GM23338 (cell line): ENCODE results near the gene PDRG1. TPM values are rescaled to one million over a fixed set of nuclear protein-coding genes. Genes with fewer than 3 reads are reported as not detected.

Source experiments
- ATAC-seq: fragments of 200-7000 bp; cut with Tn5 transposase; 3 replicates; pipeline ENCODE4 v1.9.1; 2020
- DNase-seq: peaks from one replicate; pipeline ENCODE4 v3.0.0-alpha.2; 2015; ENCODE audit warnings: low spot score
- H2AFZ ChIP-seq: fragments of 200-600 bp; sonication (generic); 2 replicates; pipeline ENCODE4 v1.8.0; 2016; ENCODE audit warnings: antibody characterized with exemption, mild to moderate bottlenecking, moderate library complexity
- H3F3A ChIP-seq: fragments of 200-600 bp; sonication (generic); replicated peaks from 2 replicates; pipeline ENCODE4 v1.8.0; 2017; ENCODE audit warnings: antibody characterized with exemption, mixed run types, low read depth
- H3K27ac ChIP-seq: fragments of 200-600 bp; sonication (generic); 2 replicates; pipeline ENCODE4 v1.6.1; 2016; ENCODE audit warnings: low read depth
- H3K27me3 ChIP-seq: fragments of 200-600 bp; sonication (generic); 2 replicates; pipeline ENCODE4 v1.8.0; 2016; ENCODE audit warnings: mild to moderate bottlenecking, mixed run types, moderate library complexity; ENCODE audit not compliant: insufficient read depth
- H3K36me3 ChIP-seq: fragments of 200-600 bp; sonication (generic); 2 replicates; pipeline ENCODE4 v1.8.0; 2016; ENCODE audit warnings: mild to moderate bottlenecking; ENCODE audit not compliant: insufficient read depth
- H3K4me1 ChIP-seq: fragments of 200-600 bp; sonication (generic); 2 replicates; pipeline ENCODE4 v1.8.0; 2016; ENCODE audit warnings: mild to moderate bottlenecking, moderate library complexity; ENCODE audit not compliant: insufficient read depth
- H3K4me2 ChIP-seq: fragments of 200-600 bp; sonication (generic); 2 replicates; pipeline ENCODE4 v1.7.1; 2017; ENCODE audit warnings: mixed run types
- H3K4me3 ChIP-seq: fragments of 200-600 bp; sonication (generic); 2 replicates; pipeline ENCODE4 v1.6.1; 2016; ENCODE audit warnings: mixed run types
- H3K79me2 ChIP-seq: fragments of 200-600 bp; sonication (generic); replicated peaks from 2 replicates; pipeline ENCODE4 v1.8.0; 2017; ENCODE audit warnings: mild to moderate bottlenecking; ENCODE audit not compliant: insufficient read depth
- H3K9me2 ChIP-seq: fragments of 200-600 bp; sonication (generic); 2 replicates; pipeline ENCODE4 v1.8.0; 2017; ENCODE audit not compliant: insufficient read depth
- H4K20me1 ChIP-seq: fragments of 200-600 bp; sonication (generic); replicated peaks from 2 replicates; pipeline ENCODE4 v1.8.0; 2017; ENCODE audit warnings: mild to moderate bottlenecking; ENCODE audit not compliant: insufficient read depth
- H3K27ac Mint-ChIP-seq: 2 replicates; pipeline ENCODE4 v1.8.0; 2020; ENCODE audit warnings: inconsistent platforms, mild to moderate bottlenecking, moderate library complexity, mixed read lengths
- H3K27me3 Mint-ChIP-seq: 3 replicates; pipeline ENCODE4 v1.8.0; 2022; ENCODE audit warnings: low read depth, mild to moderate bottlenecking, moderate library complexity, mixed read lengths, inconsistent platforms; ENCODE audit not compliant: insufficient read depth, poor library complexity
- H3K36me3 Mint-ChIP-seq: 3 replicates; pipeline ENCODE4 v1.8.0; 2021; ENCODE audit warnings: low read depth, mild to moderate bottlenecking, inconsistent platforms, moderate library complexity, mixed read lengths
- H3K4me1 Mint-ChIP-seq: 3 replicates; pipeline ENCODE4 v1.8.0; 2020; ENCODE audit warnings: mild to moderate bottlenecking, inconsistent platforms, mixed read lengths
- H3K4me3 Mint-ChIP-seq: 3 replicates; pipeline ENCODE4 v1.8.0; 2021; ENCODE audit warnings: moderate library complexity, mild to moderate bottlenecking, inconsistent platforms, mixed read lengths
- H3K9me3 Mint-ChIP-seq: 3 replicates; pipeline ENCODE4 v1.8.0; 2020; ENCODE audit warnings: moderate library complexity, mild to moderate bottlenecking, inconsistent platforms, mixed read lengths
- CREB1 ChIP-seq: fragments of 250-450 bp; sonication (Bioruptor Pico); IDR thresholded peaks from 2 replicates; pipeline ENCODE4 v1.5.0; 2020; ENCODE audit warnings: low read depth, mild to moderate bottlenecking, moderate library complexity
- EZH2phosphoT487 ChIP-seq: fragments of 200-600 bp; sonication (generic); IDR thresholded peaks from one replicate; pipeline ENCODE4 v1.8.1; 2018; ENCODE audit warnings: antibody characterized with exemption; ENCODE audit not compliant: unreplicated experiment
- JUNB ChIP-seq: IDR thresholded peaks from one replicate; pipeline ENCODE4 v1.6.1; 2016; ENCODE audit warnings: antibody characterized with exemption; ENCODE audit not compliant: unreplicated experiment
- NANOG ChIP-seq: IDR thresholded peaks from 2 replicates; pipeline ENCODE4 v1.6.1; 2016; ENCODE audit warnings: antibody characterized with exemption, borderline replicate concordance
- POLR2AphosphoS5 ChIP-seq: IDR thresholded peaks from 2 replicates; pipeline ENCODE4 v1.6.1; 2016; ENCODE audit warnings: antibody characterized with exemption, low read depth
- STAT1 ChIP-seq: IDR thresholded peaks from one replicate; pipeline ENCODE4 v1.6.1; 2016; ENCODE audit warnings: antibody characterized with exemption; ENCODE audit not compliant: unreplicated experiment
- ZNF114 ChIP-seq: fragments of 250-450 bp; sonication (Bioruptor Pico); IDR thresholded peaks from 2 replicates; pipeline ENCODE4 v1.5.0; 2020; ENCODE audit warnings: mild to moderate bottlenecking, moderate library complexity
- polyA plus RNA-seq: library from polyadenylated mRNA; unstranded; fragments of >200 nt; fragmentation: Nextera tagmentation; extraction: Ambion mirVana; gene quantifications from 2 replicates; pipeline ENCODE4 v1.2.1, GENCODE V29; 2016
- total RNA-seq: library from RNA; depleted of rRNA; stranded (reverse); fragments of >200 nt; shearing (Covaris generic); gene quantifications from 2 replicates; pipeline ENCODE4 v1.2.3, GENCODE V29; 2014
- TF ChIP-seq, protein P1 (sequence below): IDR thresholded peaks from one replicate; pipeline ENCODE4 v1.6.1; 2018; ENCODE audit warnings: antibody characterized with exemption; ENCODE audit not compliant: unreplicated experiment
- TF ChIP-seq, protein P2 (sequence below): fragments of 250-450 bp; sonication (Bioruptor Pico); IDR thresholded peaks from 2 replicates; pipeline ENCODE4 v1.5.0; 2020; ENCODE audit warnings: mild to moderate bottlenecking, moderate library complexity

PDRG1 gene
- total and polyA plus RNA-seq, 2 experiments from 2014 or later: 10.5 to 27.8 TPM

DNA sequence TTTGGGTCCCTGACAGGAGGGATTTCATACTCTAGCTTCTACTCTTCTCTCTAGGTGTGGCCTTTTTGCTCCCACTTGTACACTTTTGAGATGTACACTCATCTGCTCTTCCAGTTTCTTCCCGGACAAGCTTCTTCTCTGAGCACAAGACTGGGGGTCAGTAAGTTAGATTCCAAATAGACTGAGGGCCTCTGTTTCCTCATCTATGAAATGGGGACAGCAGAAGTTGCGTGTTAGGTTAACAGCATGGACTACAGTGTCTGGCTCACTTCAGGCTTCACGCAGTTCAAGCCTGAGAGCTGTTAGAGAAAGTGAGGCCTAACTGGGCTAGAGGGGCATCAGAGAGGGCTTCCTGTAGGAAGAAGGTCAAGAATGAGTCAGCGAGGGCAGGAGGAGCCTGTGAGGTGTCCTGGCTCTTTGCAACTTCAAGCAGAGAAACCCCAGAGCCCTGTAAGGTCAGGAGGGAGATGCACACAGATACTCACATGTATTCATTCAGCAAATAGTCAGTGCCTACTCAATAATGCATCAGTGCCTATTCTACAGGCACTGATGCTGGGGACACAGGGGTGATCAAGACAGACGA, 36.7 kb upstream of the PDRG1 start:
- peaks cover 11% of the 10 kb centered on the region for H3K27me3 ChIP-seq
- H3K4me1 ChIP-seq: no peaks in the 10 kb centered on the region
- no peaks in the 10 kb centered on the region for H3K9me2 ChIP-seq
- H3F3A ChIP-seq: no peaks in the 10 kb centered on the region
- H3K36me3 ChIP-seq: no peaks in the 10 kb centered on the region
- H4K20me1 ChIP-seq: peaks cover 6% of the 10 kb centered on the region; the same call in 1 of the 2 replicates
- no peak overlapping the region for H3K4me2 ChIP-seq
- Mint-ChIP-seq H3K4me3 (no peak overlapping the region), H3K36me3 (no peaks in the 10 kb centered on the region), H3K9me3 (no peaks in the 10 kb centered on the region; the same call in 1 of the 3 replicates), H3K27ac (no peak overlapping the region), H3K4me1 (peaks cover 1% of the 10 kb centered on the region; the same call in 1 of the 3 replicates), H3K27me3 (peaks cover 8% of the 10 kb centered on the region)
- no peak overlapping the region for H3K4me3 ChIP-seq
- TF ChIP-seq STAT1 (no peak), EZH2phosphoT487 (no peak), JUNB (no peak), ZNF114 (CRISPR knock-in tag) (no peak), CREB1 (no peak), NANOG (no peak), POLR2AphosphoS5 (no peak)
- TF ChIP-seq, protein P1, sequence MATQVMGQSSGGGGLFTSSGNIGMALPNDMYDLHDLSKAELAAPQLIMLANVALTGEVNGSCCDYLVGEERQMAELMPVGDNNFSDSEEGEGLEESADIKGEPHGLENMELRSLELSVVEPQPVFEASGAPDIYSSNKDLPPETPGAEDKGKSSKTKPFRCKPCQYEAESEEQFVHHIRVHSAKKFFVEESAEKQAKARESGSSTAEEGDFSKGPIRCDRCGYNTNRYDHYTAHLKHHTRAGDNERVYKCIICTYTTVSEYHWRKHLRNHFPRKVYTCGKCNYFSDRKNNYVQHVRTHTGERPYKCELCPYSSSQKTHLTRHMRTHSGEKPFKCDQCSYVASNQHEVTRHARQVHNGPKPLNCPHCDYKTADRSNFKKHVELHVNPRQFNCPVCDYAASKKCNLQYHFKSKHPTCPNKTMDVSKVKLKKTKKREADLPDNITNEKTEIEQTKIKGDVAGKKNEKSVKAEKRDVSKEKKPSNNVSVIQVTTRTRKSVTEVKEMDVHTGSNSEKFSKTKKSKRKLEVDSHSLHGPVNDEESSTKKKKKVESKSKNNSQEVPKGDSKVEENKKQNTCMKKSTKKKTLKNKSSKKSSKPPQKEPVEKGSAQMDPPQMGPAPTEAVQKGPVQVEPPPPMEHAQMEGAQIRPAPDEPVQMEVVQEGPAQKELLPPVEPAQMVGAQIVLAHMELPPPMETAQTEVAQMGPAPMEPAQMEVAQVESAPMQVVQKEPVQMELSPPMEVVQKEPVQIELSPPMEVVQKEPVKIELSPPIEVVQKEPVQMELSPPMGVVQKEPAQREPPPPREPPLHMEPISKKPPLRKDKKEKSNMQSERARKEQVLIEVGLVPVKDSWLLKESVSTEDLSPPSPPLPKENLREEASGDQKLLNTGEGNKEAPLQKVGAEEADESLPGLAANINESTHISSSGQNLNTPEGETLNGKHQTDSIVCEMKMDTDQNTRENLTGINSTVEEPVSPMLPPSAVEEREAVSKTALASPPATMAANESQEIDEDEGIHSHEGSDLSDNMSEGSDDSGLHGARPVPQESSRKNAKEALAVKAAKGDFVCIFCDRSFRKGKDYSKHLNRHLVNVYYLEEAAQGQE: no peak
- TF ChIP-seq, protein P2, sequence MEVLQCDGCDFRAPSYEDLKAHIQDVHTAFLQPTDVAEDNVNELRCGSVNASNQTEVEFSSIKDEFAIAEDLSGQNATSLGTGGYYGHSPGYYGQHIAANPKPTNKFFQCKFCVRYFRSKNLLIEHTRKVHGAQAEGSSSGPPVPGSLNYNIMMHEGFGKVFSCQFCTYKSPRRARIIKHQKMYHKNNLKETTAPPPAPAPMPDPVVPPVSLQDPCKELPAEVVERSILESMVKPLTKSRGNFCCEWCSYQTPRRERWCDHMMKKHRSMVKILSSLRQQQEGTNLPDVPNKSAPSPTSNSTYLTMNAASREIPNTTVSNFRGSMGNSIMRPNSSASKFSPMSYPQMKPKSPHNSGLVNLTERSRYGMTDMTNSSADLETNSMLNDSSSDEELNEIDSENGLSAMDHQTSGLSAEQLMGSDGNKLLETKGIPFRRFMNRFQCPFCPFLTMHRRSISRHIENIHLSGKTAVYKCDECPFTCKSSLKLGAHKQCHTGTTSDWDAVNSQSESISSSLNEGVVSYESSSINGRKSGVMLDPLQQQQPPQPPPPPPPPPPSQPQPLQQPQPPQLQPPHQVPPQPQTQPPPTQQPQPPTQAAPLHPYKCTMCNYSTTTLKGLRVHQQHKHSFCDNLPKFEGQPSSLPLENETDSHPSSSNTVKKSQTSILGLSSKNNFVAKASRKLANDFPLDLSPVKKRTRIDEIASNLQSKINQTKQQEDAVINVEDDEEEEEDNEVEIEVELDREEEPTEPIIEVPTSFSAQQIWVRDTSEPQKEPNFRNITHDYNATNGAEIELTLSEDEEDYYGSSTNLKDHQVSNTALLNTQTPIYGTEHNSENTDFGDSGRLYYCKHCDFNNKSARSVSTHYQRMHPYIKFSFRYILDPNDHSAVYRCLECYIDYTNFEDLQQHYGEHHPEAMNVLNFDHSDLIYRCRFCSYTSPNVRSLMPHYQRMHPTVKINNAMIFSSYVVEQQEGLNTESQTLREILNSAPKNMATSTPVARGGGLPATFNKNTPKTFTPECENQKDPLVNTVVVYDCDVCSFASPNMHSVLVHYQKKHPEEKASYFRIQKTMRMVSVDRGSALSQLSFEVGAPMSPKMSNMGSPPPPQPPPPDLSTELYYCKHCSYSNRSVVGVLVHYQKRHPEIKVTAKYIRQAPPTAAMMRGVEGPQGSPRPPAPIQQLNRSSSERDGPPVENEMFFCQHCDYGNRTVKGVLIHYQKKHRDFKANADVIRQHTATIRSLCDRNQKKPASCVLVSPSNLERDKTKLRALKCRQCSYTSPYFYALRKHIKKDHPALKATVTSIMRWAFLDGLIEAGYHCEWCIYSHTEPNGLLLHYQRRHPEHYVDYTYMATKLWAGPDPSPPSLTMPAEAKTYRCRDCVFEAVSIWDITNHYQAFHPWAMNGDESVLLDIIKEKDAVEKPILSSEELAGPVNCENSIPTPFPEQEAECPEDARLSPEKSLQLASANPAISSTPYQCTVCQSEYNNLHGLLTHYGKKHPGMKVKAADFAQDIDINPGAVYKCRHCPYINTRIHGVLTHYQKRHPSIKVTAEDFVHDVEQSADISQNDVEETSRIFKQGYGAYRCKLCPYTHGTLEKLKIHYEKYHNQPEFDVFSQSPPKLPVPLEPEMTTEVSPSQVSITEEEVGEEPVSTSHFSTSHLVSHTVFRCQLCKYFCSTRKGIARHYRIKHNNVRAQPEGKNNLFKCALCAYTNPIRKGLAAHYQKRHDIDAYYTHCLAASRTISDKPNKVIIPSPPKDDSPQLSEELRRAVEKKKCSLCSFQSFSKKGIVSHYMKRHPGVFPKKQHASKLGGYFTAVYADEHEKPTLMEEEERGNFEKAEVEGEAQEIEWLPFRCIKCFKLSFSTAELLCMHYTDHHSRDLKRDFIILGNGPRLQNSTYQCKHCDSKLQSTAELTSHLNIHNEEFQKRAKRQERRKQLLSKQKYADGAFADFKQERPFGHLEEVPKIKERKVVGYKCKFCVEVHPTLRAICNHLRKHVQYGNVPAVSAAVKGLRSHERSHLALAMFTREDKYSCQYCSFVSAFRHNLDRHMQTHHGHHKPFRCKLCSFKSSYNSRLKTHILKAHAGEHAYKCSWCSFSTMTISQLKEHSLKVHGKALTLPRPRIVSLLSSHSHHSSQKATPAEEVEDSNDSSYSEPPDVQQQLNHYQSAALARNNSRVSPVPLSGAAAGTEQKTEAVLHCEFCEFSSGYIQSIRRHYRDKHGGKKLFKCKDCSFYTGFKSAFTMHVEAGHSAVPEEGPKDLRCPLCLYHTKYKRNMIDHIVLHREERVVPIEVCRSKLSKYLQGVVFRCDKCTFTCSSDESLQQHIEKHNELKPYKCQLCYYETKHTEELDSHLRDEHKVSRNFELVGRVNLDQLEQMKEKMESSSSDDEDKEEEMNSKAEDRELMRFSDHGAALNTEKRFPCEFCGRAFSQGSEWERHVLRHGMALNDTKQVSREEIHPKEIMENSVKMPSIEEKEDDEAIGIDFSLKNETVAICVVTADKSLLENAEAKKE (CRISPR knock-in tag): no peak
- H3K79me2 ChIP-seq: no peaks in the 10 kb centered on the region
- H2AFZ ChIP-seq: no peak overlapping the region
- ATAC-seq (no peak), DNase-seq (no peak)
- H3K27ac ChIP-seq: no peak overlapping the region
